Stomach (tissue), 9 donors: ENCODE results near the gene FHAD1. TPM values are rescaled to one million over a fixed set of nuclear protein-coding genes. Genes with fewer than 3 reads are reported as not detected.

Experiments used
- DNase-seq, 2 donors: peaks; one replicate each; pipeline versions ENCODE4 v3.0.0 to v3.0.0-alpha.2; 2013 to 2019
- H3K27ac ChIP-seq, 5 donors: fragments of 200-600 bp in 4 of 5; sonication (generic) in 4 of 5; one replicate each; pipeline ENCODE4 v1.5.1; 2013 to 2019; ENCODE audit warnings: mild to moderate bottlenecking in 1 of 5, moderate library complexity in 1 of 5
- H3K27me3 ChIP-seq, 3 donors: fragments of 200-600 bp; sonication (generic); one replicate each; pipeline ENCODE4 v1.5.1; 2017 to 2019; ENCODE audit warnings: mixed run types in 1 of 3
- H3K36me3 ChIP-seq, 4 donors: fragments of 200-600 bp; sonication (generic); 1 replicate in 3 of 4; 2 replicates in 1 of 4; pipeline ENCODE4 v1.5.1; 2016 to 2019
- H3K4me1 ChIP-seq, 4 donors: fragments of 200-600 bp; sonication (generic); one replicate each; pipeline ENCODE4 v1.5.1; 2016 to 2019
- H3K4me3 ChIP-seq, 4 donors: fragments of 200-600 bp; sonication (generic) in 3 of 4; one replicate each; pipeline ENCODE4 v1.5.1; 2016 to 2019; ENCODE audit warnings: mild to moderate bottlenecking in 1 of 4
- H3K9me3 ChIP-seq, 4 donors: fragments of 200-600 bp; sonication (generic); one replicate each; pipeline ENCODE4 v1.5.1; 2016 to 2019
- EP300 ChIP-seq: sonication (generic); formaldehyde crosslinking; IDR thresholded peaks from one replicate; pipeline ENCODE4 v1.6.1; 2017; ENCODE audit warnings: antibody characterized with exemption
- POLR2A ChIP-seq, 4 donors: fragments of 450-650 bp; IDR thresholded peaks; one replicate each; pipeline ENCODE4 v1.6.1; 2016; ENCODE audit warnings: antibody characterized with exemption in 4 of 4, control low read depth in 2 of 4, mild to moderate bottlenecking in 1 of 4, moderate library complexity in 1 of 4
- POLR2AphosphoS5 ChIP-seq, 3 donors: sonication (generic); formaldehyde crosslinking; IDR thresholded peaks; one replicate each; pipeline ENCODE4 v1.6.1; 2016; ENCODE audit warnings: antibody characterized with exemption in 3 of 3
- WGBS, 5 donors: extraction: QIAGEN DNeasy Blood & Tissue Kit in 3 of 5; methylation state at CpG; one replicate each; pipeline versions ENCODE4 v1.1.5 to v1.1.7; 2013 to 2018; 5-methylcytosine and 5-hydroxymethylcytosine counted together
- intact Hi-C: fragments of 100-400 bp; cut with DNase I; formaldehyde crosslinking; loops from one replicate; pipeline ENCODE4 v1.15.1; 2023; ENCODE audit warnings: low total_unique reads
- polyA plus RNA-seq, 3 donors: library from polyadenylated mRNA; stranded (reverse); fragments of 200-250 nt; gene quantifications; one replicate each; pipeline ENCODE4 v1.2.3, GENCODE V29; 2013
- total RNA-seq, 5 donors: library from RNA; depleted of rRNA; stranded (reverse); fragments of >200 nt; gene quantifications; one replicate each; pipeline versions ENCODE4 v1.1.0 to v1.2.3, GENCODE V29; 2014 to 2016
- TF ChIP-seq, protein P1 (sequence below), 7 experiments: fragments of 450-650 bp in 4 of 7; fragments of 200-600 bp in 3 of 7; sonication (generic) in 3 of 7; IDR thresholded peaks; one replicate each; pipeline ENCODE4 v1.5.1; 2016 to 2019; ENCODE audit warnings: antibody characterized with exemption in 7 of 7, control low read depth in 2 of 7, mild to moderate bottlenecking in 1 of 7
- donor health status: healthy with polysubstance abuse.
- donor health status: Bipolar disorder and iron deficiency.
- donor health status: healthy.

The FHAD1 gene
- total and polyA plus RNA-seq, 8 donors, result 0.38 to 5.1 (median 1.4) TPM; not detected in 2

DNA sequence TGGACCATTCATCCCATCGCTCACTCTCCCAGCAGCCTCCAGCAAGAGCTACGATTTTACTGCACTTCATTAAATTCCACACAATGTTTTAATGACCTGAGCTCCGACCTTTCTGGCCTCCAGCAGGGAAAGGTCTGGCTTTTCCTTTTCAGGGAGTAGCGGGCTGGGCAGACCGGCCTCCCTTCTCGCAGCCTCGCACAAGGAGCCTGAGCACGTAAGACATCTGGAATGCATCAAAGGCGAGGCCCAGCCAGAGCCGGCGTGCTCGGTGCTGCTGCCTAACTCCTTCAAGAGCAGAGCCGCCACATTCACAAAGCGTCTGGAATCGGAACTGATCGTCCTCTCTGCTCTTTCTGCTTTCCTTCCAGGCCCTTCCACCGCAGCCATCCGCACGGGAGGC, 32.5 kb upstream of the FHAD1 start:
- intact Hi-C loops, result no loop called here
- Histone ChIP-seq H3K9me3 (no peaks in the 10 kb centered on the region), H3K36me3 (peaks cover 4 to 25% (median 19%) of the 10 kb centered on the region in 4 donors), H3K4me1 (peaks cover 29 to 98% (median 59%) of the 10 kb centered on the region in 4 donors), H3K27me3 (no peaks in the 10 kb centered on the region), H3K4me3 (no peak overlapping the region), H3K27ac (peak overlapping the region in 4 of 5 donors; percentile 68 to 82 (median 73))
- DNase-seq, result peak in 1 of 2 donors; percentile 90
- TF ChIP-seq EP300 (no peak), POLR2AphosphoS5 (IDR thresholded peaks at IDR 0.05) (peak in 1 of 3 donors; percentile 41)
- WGBS, 5 donors, result 50 to 81% (median 76%) methylated on average over 19 of the region's 19 CpGs

DNA sequence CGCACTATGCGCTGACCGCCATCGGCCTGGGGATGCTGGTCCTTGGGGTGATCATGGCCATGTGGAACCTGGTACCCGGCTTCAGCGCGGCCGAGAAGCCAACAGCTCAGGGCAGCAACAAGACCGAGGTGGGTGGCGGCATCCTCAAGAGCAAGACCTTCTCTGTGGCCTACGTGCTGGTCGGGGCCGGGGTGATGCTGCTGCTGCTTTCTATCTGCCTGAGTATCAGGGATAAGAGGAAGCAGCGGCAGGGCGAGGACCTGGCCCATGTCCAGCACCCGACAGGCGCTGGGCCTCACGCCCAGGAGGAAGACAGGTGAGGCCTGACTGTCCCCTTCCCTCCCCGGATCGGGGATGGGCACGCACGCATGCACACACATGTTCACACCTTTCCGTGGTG, 31.9 kb upstream of the FHAD1 start:
- Histone ChIP-seq H3K36me3 (peaks cover 10 to 31% (median 25%) of the 10 kb centered on the region in 4 donors), H3K4me3 (no peak overlapping the region), H3K27me3 (no peaks in the 10 kb centered on the region), H3K9me3 (no peaks in the 10 kb centered on the region), H3K27ac (peak overlapping the region in 4 of 5 donors; percentile 68 to 82 (median 73)), H3K4me1 (peaks cover 26 to 98% (median 57%) of the 10 kb centered on the region in 4 donors)
- no peak for DNase-seq
- WGBS, 5 donors, result 81 to 88% (median 85%) methylated on average over 18 to 23 of the region's 23 CpGs
- no peak for TF ChIP-seq POLR2A (IDR thresholded peaks at IDR 0.05)
- TF ChIP-seq POLR2AphosphoS5 (IDR thresholded peaks at IDR 0.05), result no peak
- no peak for TF ChIP-seq EP300
- TF ChIP-seq, protein P1, sequence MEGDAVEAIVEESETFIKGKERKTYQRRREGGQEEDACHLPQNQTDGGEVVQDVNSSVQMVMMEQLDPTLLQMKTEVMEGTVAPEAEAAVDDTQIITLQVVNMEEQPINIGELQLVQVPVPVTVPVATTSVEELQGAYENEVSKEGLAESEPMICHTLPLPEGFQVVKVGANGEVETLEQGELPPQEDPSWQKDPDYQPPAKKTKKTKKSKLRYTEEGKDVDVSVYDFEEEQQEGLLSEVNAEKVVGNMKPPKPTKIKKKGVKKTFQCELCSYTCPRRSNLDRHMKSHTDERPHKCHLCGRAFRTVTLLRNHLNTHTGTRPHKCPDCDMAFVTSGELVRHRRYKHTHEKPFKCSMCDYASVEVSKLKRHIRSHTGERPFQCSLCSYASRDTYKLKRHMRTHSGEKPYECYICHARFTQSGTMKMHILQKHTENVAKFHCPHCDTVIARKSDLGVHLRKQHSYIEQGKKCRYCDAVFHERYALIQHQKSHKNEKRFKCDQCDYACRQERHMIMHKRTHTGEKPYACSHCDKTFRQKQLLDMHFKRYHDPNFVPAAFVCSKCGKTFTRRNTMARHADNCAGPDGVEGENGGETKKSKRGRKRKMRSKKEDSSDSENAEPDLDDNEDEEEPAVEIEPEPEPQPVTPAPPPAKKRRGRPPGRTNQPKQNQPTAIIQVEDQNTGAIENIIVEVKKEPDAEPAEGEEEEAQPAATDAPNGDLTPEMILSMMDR (IDR thresholded peaks at IDR 0.05), result no peak
- intact Hi-C loops, result no loop called here

DNA sequence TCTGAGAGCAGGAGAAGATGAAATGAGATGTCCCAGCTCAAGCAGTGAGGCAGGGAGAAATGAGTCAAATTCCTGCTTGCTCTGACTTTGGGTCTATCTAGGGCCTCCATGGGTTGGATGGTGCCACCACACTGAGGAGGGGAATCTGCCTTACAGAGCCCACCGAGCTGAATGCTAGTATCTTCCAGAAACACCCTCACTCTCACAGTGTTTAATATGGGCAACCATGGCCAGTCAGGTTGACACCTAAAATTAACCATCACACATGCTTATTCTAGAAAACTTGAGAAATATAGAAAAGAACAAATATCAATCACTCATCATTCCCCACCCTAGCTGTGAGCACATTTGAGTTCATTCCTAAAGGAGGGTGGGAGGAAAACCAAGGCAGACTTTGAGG, 29.4 kb upstream of the FHAD1 start:
- no peaks in the 10 kb centered on the region for H3K9me3 ChIP-seq
- TF ChIP-seq EP300 (no peak), POLR2AphosphoS5 (IDR thresholded peaks at IDR 0.05) (no peak), POLR2A (IDR thresholded peaks at IDR 0.05) (no peak)
- TF ChIP-seq, protein P1 (IDR thresholded peaks at IDR 0.05), result no peak
- DNase-seq, result no peak
- no peaks in the 10 kb centered on the region for H3K27me3 ChIP-seq
- intact Hi-C loops, result no loop called here
- no peak overlapping the region for H3K4me3 ChIP-seq
- peak overlapping the region in 2 of 5 donors; percentile 17 to 26 for H3K27ac ChIP-seq
- peaks cover 22 to 85% (median 55%) of the 10 kb centered on the region in 4 donors for H3K4me1 ChIP-seq
- H3K36me3 ChIP-seq, result peaks cover 12 to 36% (median 29%) of the 10 kb centered on the region in 4 donors
- 82 to 95% (median 90%) methylated on average over 1 of the region's 1 CpG for WGBS, 5 donors

DNA sequence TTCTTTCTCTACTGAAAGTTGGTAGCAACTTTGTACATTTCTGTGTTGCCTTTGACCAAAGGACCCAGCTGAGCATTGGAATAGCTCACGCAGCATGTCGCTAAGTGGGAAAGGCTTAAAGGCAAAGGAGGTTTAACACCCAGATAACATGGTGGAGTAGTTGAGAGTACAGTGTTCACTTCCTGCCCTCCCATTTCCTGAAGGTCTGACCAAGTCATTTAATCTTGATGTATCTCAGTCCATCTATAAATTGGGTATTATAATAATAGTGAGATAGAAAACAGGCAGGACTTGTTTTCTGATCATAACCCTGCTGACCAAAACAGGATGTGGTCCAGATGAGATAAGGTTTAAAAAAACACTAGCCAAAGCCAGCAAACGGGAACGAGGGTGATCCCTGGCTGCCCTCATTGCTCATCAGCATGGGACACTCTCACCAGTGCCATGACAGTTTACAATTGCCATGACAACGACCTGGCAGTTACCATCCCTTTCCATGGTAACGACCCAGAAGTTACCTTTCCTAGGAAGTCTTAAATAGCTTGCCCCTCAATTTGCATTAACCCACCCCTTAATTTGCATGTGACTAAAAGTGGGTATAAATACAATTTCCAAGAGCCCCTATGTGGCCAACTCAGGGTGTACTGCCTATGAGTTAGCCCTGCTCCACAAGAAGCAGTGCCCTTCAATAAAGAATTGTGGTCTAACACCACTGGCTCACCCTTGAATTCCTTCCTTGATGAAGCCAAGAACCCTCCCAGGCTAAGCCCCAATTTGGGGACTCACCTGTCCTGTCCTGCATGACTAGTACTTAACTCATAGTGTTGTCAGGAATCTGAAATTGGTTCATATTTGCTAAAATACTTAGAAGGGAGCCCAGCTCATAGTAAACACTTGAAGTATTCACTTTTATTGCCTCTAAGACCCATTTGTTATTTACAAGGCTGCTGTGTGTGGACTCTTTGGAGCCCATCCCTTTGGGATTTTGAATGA, 28.4 kb upstream of the FHAD1 start:
- peaks cover 13 to 76% (median 51%) of the 10 kb centered on the region in 4 donors for H3K4me1 ChIP-seq
- peak overlapping the region in 2 of 5 donors; percentile 17 to 26 for H3K27ac ChIP-seq
- peaks cover 12 to 36% (median 29%) of the 10 kb centered on the region in 4 donors for H3K36me3 ChIP-seq
- H3K4me3 ChIP-seq, result no peak overlapping the region
- H3K9me3 ChIP-seq, result no peaks in the 10 kb centered on the region
- intact Hi-C loops, result no loop called here
- TF ChIP-seq POLR2AphosphoS5 (IDR thresholded peaks at IDR 0.05) (no peak), EP300 (no peak), POLR2A (IDR thresholded peaks at IDR 0.05) (no peak)
- TF ChIP-seq, protein P1 (IDR thresholded peaks at IDR 0.05), result no peak
- WGBS, 5 donors, result 60 to 68% (median 64%) methylated on average over 6 of the region's 6 CpGs
- peak in 1 of 2 donors; percentile 51 for DNase-seq
- no peaks in the 10 kb centered on the region for H3K27me3 ChIP-seq
